ENCODE results near the gene TMC5. TPM values are rescaled to one million over a fixed set of nuclear protein-coding genes. Genes with fewer than 3 reads are reported as not detected.

TMC5 gene
- total RNA-seq, 4 donors from 2014 or later, result not detected

DNA sequence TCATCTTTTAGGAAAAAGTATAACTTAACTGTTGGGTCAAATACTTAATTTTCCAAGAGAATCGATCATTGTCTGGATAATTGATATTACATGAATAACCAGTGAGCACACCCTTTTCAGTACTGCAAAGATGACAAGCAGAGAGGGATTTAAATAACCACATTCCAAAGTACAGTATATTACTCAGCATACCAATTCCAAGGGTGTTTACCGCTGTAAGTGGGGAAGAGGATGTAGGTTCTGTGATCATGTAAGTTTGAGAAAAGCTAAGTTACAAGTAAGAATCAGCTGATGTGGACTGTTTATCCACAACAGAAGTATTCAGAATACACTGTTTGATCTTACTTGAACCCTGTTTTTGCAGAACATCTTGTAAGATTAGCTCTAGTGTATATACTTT, 98.1 kb downstream of the TMC5 start:
- Histone ChIP-seq H3K36me3 (peaks cover 0 to 43% (median 0%) of the 10 kb centered on the region in 3 donors), H3K27ac (peak overlapping the region in 2 of 4 donors; percentile 24 to 32), H3K9me3 (no peaks in the 10 kb centered on the region), H3K4me3 (no peak overlapping the region), H3K4me1 (peaks cover 0 to 52% (median 10%) of the 10 kb centered on the region in 4 donors), H3K27me3 (no peaks in the 10 kb centered on the region)
- no peak for DNase-seq (ENCODE audit: low spot score in 2 of 2)
- TF ChIP-seq EP300 (IDR thresholded peaks at IDR 0.05) (no peak), POLR2A (IDR thresholded peaks at IDR 0.05) (no peak), CTCF (IDR thresholded peaks at IDR 0.05) (no peak)
- 90% methylated on average over 2 of the region's 2 CpGs for WGBS, 2 donors

GRCh38 chr16:19517424-19518089, 99.9 kb downstream of the TMC5 start:
- Histone ChIP-seq H3K27me3 (no peaks in the 10 kb centered on the region), H3K9me3 (no peaks in the 10 kb centered on the region), H3K27ac (peak overlapping the region in 2 of 4 donors; percentile 21 to 44), H3K4me3 (no peak overlapping the region), H3K4me1 (peaks cover 0 to 61% (median 15%) of the 10 kb centered on the region in 4 donors), H3K36me3 (peaks cover 0 to 38% (median 0%) of the 10 kb centered on the region in 3 donors)
- TF ChIP-seq EP300 (IDR thresholded peaks at IDR 0.05), result no peak
- TF ChIP-seq POLR2A (IDR thresholded peaks at IDR 0.05), result no peak
- no peak for TF ChIP-seq CTCF (IDR thresholded peaks at IDR 0.05)
- WGBS, 2 donors, result 65 to 68% methylated on average over 8 of the region's 8 CpGs
- DNase-seq (ENCODE audit: low spot score in 2 of 2), result no peak

DNA sequence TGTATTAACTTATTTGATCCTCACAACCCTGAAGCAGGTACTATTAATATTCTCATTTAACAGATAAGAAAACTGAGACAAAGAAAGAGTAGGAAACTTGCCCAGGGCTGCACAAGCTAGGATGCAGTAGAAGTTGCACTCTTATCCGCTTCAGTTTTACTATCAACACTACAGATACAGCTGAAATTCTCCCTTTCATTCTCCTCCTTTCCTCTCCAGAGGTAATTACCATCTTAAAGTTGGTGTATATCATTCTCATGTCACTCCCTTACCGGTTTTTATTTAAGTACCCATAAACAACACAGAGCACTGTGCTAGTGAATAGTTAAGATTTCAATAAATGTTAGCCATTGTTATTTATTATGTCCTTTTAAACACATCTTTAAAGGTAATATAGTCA, 100.7 kb downstream of the TMC5 start:
- TF ChIP-seq CTCF (IDR thresholded peaks at IDR 0.05) (no peak), POLR2A (IDR thresholded peaks at IDR 0.05) (no peak), EP300 (IDR thresholded peaks at IDR 0.05) (no peak)
- 75 to 76% methylated on average over 2 of the region's 2 CpGs for WGBS, 2 donors

GRCh38 chr16:19520861-19521331, 103.2 kb downstream of the TMC5 start:
- Histone ChIP-seq H3K4me1 (peaks cover 0 to 80% (median 23%) of the 10 kb centered on the region in 4 donors), H3K27ac (peak overlapping the region in 3 of 4 donors; percentile 92 to 96 (median 95)), H3K4me3 (peak overlapping the region; percentile 61 to 95 (median 90)), H3K27me3 (no peaks in the 10 kb centered on the region), H3K36me3 (peaks cover 0 to 10% (median 0%) of the 10 kb centered on the region in 3 donors), H3K9me3 (no peaks in the 10 kb centered on the region)
- no peak for DNase-seq (ENCODE audit: low spot score in 2 of 2)
- TF ChIP-seq CTCF (IDR thresholded peaks at IDR 0.05) (no peak), POLR2A (IDR thresholded peaks at IDR 0.05) (no peak), EP300 (IDR thresholded peaks at IDR 0.05) (no peak)
- 13 to 15% methylated on average over 8 of the region's 8 CpGs for WGBS, 2 donors

More for the DNA sequence above, 100.7 kb downstream of the TMC5 start:
- H3K9me3 ChIP-seq, result no peaks in the 10 kb centered on the region
- no peak overlapping the region for H3K4me3 ChIP-seq
- peaks cover 0 to 32% (median 0%) of the 10 kb centered on the region in 3 donors for H3K36me3 ChIP-seq
- H3K27ac ChIP-seq, result no peak overlapping the region
- peaks cover 0 to 68% (median 17%) of the 10 kb centered on the region in 4 donors for H3K4me1 ChIP-seq
- no peak for DNase-seq (ENCODE audit: low spot score in 2 of 2)
- H3K27me3 ChIP-seq, result no peaks in the 10 kb centered on the region

Data from tibial nerve (tissue), 4 donors.